GM12865 (cell line): Measurements from ENCODE around the gene C16orf89.
"Not testable (repeated sequence)": the region's sequence is repeated elsewhere in the genome, so short reads cannot be mapped to it uniquely, and the experiment has no call there.

Experiments
- DNase-seq: peaks from one replicate; pipeline ENCODE4 v3.0.0; 2010; ENCODE audit warnings: low read depth
- H3K4me3 ChIP-seq: 2 replicates; pipeline ENCODE4 v1.5.1; 2011; ENCODE audit warnings: mild to moderate bottlenecking, low read depth, low read length, control low read depth
- CTCF ChIP-seq: IDR thresholded peaks from 2 replicates; pipeline ENCODE4 v1.5.1; 2011; ENCODE audit warnings: low read length, control low read depth, low read depth, inconsistent platforms; ENCODE audit not compliant: insufficient read depth; ENCODE audit errors: missing control alignments

The C16orf89 gene

GRCh38 chr16:5089911-5090555 lies 24.3 kb upstream of the C16orf89 start:
- DNase-seq, H3K4me3 ChIP-seq: not testable (repeated sequence)

GRCh38 chr16:5088936-5089335 lies 23.2 kb upstream of the C16orf89 start:
- not testable (repeated sequence) for H3K4me3 ChIP-seq, DNase-seq

- not testable (repeated sequence) for DNase-seq, H3K4me3 ChIP-seq
These were observed 22.5 kb upstream of the C16orf89 start for GRCh38 chr16:5088086-5088790.

GRCh38 chr16:5085716-5086115 lies 20.0 kb upstream of the C16orf89 start:
- DNase-seq, H3K4me3 ChIP-seq: not testable (repeated sequence)

GRCh38 chr16:5084802-5085201 lies 19.0 kb upstream of the C16orf89 start:
- DNase-seq, result peak; percentile 75
- H3K4me3 ChIP-seq, result not testable (repeated sequence)
- peak; percentile 62 for TF ChIP-seq CTCF

- not testable (repeated sequence) for H3K4me3 ChIP-seq, DNase-seq
These were observed 18.5 kb upstream of the C16orf89 start for GRCh38 chr16:5084099-5084731.

- not testable (repeated sequence) for H3K4me3 ChIP-seq, DNase-seq
These were observed 17.9 kb upstream of the C16orf89 start for GRCh38 chr16:5083646-5084045.

GRCh38 chr16:5080996-5081395 lies 15.2 kb upstream of the C16orf89 start:
- H3K4me3 ChIP-seq, DNase-seq: not testable (repeated sequence)

GRCh38 chr16:5080461-5080860 lies 14.7 kb upstream of the C16orf89 start:
- H3K4me3 ChIP-seq, DNase-seq: not testable (repeated sequence)

- no peak overlapping the region for H3K4me3 ChIP-seq
- DNase-seq, result no peak
- no peak for TF ChIP-seq CTCF
These were observed 12.9 kb upstream of the C16orf89 start for GRCh38 chr16:5078626-5079025.

- H3K4me3 ChIP-seq, result no peak overlapping the region
- TF ChIP-seq CTCF, result no peak
- no peak for DNase-seq
These were observed 11.5 kb upstream of the C16orf89 start for GRCh38 chr16:5077304-5077703.
